Adrenal gland (tissue), 12 donors: ENCODE results near the gene FNIP2. TPM values are rescaled to one million over a fixed set of nuclear protein-coding genes. Genes with fewer than 3 reads are reported as not detected.

ENCODE experiments used
- DNase-seq, 7 donors: peaks; one replicate each; pipeline ENCODE4 v3.0.0-alpha.2; 2019 to 2020
- H3K27ac ChIP-seq, 5 donors: fragments of 200-600 bp; sonication (generic) in 4 of 5; 1 replicate in 3 of 5; 2 replicates in 2 of 5; pipeline versions ENCODE4 v1.5.1 to v1.8.0; 2016 to 2020; ENCODE audit warnings: mild to moderate bottlenecking in 1 of 5
- H3K27me3 ChIP-seq: fragments of 200-600 bp; 2 replicates; pipeline ENCODE4 v1.8.0; 2021
- H3K36me3 ChIP-seq, 2 donors: fragments of 200-600 bp; replicated peaks in 1 of 2; 1 replicate in 1 of 2; 2 replicates in 1 of 2; pipeline versions ENCODE4 v1.5.1 to v1.8.0; 2018 to 2022
- H3K4me1 ChIP-seq, 2 donors: fragments of 200-600 bp; replicated peaks in 1 of 2; 1 replicate in 1 of 2; 2 replicates in 1 of 2; pipeline versions ENCODE4 v1.5.1 to v1.8.0; 2018 to 2021
- H3K4me3 ChIP-seq, 4 donors: fragments of 200-600 bp; sonication (generic) in 3 of 4; one replicate each; pipeline ENCODE4 v1.5.1; 2016 to 2018
- H3K9me3 ChIP-seq, 3 donors: fragments of 200-600 bp; sonication (generic) in 1 of 3; replicated peaks in 1 of 3; 1 replicate in 2 of 3; 2 replicates in 1 of 3; pipeline versions ENCODE4 v1.5.1 to v1.8.0; 2016 to 2021
- POLR2A ChIP-seq, 2 donors: fragments of 450-650 bp; IDR thresholded peaks; one replicate each; pipeline ENCODE4 v1.6.1; 2017; ENCODE audit warnings: antibody characterized with exemption in 2 of 2, mild to moderate bottlenecking in 2 of 2, moderate library complexity in 1 of 2
- WGBS, 4 donors: extraction: QIAGEN DNeasy Blood & Tissue Kit in 2 of 4; methylation state at CpG; one replicate each; pipeline versions ENCODE4 v1.1.5 to v1.1.7; 2013 to 2017; 5-methylcytosine and 5-hydroxymethylcytosine counted together
- intact Hi-C, 2 donors: fragments of 100-400 bp; cut with DNase I; formaldehyde crosslinking; loops; one replicate each; pipeline versions ENCODE4 v1.14.1 to v1.15.0; 2022 to 2023
- polyA plus RNA-seq, 3 donors: library from polyadenylated mRNA; stranded (reverse); fragments of 200-250 nt in 2 of 3; fragments of 350-450 nt in 1 of 3; fragmentation: Illumina TruSeq in 1 of 3; extraction: RNeasy Lipid Tissue Mini Kit (QIAGEN cat#74804) in 1 of 3; gene quantifications; one replicate each; pipeline ENCODE4 v1.2.3, GENCODE V29; 2013 to 2014
- total RNA-seq, 9 donors: library from RNA; depleted of rRNA in 4 of 9; stranded (reverse); fragments of >200 nt in 4 of 9; fragments of 120-200 nt in 1 of 9; fragmentation: NEBNext Ultra II Directional in 1 of 9; extraction: Animal tissue kit (Norgen Biotek cat#: 25700) in 1 of 9; gene quantifications; one replicate each; pipeline versions ENCODE4 v1.1.0 to v1.2.4, GENCODE V29; 2013 to 2023
- TF ChIP-seq, protein P1 (sequence below), 6 experiments: fragments of 450-650 bp in 4 of 6; fragments of 200-600 bp in 2 of 6; sonication (generic) in 1 of 6; IDR thresholded peaks; 1 replicate in 5 of 6; 2 replicates in 1 of 6; pipeline versions ENCODE4 v1.5.1 to v1.8.0; 2016 to 2021; ENCODE audit warnings: antibody characterized with exemption in 6 of 6, mild to moderate bottlenecking in 2 of 6, moderate library complexity in 1 of 6
- donor health status: healthy with polysubstance abuse.
- donor health status: Bipolar disorder and iron deficiency.
- donor health status: DM: yes; HTN: yes; CAD: no.
- donor health status: DM: no; HTN: no; CAD: no.
- donor health status: DM: no; HTN: no; CAD: no.
- donor health status: DM: yes; HTN: yes; CAD: no.

FNIP2 gene
- total and polyA plus RNA-seq, 12 donors = 3.5 to 39.4 (median 27.1) TPM

GRCh38 chr4:158786121-158786601 is 17.3 kb downstream of the FNIP2 start:
- TF ChIP-seq, protein P1, sequence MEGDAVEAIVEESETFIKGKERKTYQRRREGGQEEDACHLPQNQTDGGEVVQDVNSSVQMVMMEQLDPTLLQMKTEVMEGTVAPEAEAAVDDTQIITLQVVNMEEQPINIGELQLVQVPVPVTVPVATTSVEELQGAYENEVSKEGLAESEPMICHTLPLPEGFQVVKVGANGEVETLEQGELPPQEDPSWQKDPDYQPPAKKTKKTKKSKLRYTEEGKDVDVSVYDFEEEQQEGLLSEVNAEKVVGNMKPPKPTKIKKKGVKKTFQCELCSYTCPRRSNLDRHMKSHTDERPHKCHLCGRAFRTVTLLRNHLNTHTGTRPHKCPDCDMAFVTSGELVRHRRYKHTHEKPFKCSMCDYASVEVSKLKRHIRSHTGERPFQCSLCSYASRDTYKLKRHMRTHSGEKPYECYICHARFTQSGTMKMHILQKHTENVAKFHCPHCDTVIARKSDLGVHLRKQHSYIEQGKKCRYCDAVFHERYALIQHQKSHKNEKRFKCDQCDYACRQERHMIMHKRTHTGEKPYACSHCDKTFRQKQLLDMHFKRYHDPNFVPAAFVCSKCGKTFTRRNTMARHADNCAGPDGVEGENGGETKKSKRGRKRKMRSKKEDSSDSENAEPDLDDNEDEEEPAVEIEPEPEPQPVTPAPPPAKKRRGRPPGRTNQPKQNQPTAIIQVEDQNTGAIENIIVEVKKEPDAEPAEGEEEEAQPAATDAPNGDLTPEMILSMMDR (IDR thresholded peaks at IDR 0.05) = no peak
- no peak for TF ChIP-seq POLR2A (IDR thresholded peaks at IDR 0.05)
- peak overlapping the region in 1 of 4 donors; percentile 27 for H3K4me3 ChIP-seq
- DNase-seq = no peak
- H3K4me1 ChIP-seq = peaks cover 35 to 51% of the 10 kb centered on the region in 2 donors
- intact Hi-C loops = no loop called here
- H3K9me3 ChIP-seq = no peaks in the 10 kb centered on the region
- H3K27me3 ChIP-seq = no peaks in the 10 kb centered on the region
- H3K36me3 ChIP-seq = no peaks in the 10 kb centered on the region
- peak overlapping the region in 4 of 5 donors; percentile 22 to 70 (median 52) for H3K27ac ChIP-seq
- 5 to 13% (median 8%) methylated on average over 4 of the region's 4 CpGs for WGBS, 4 donors

DNA sequence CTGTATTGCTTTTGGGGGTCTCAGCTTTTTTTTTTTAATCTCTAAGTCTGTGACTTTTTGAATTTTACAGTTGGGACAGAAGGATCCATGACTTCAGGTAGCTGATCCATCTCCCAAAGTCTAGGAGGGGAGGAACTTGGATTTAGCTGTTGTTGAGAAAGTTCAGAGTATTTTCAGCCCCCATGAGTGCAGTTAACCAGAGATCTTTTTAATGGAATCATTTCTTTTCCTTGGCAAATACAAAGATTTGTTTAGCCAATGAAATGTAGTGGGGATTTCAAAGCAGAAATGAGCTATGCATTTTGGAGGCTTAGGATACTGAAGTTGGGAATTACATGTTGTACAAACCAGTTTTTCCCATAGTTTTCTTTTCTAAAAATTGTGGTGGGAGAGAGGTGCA is 18.1 kb downstream of the FNIP2 start:
- H3K4me3 ChIP-seq = no peak overlapping the region
- peaks cover 35 to 49% of the 10 kb centered on the region in 2 donors for H3K4me1 ChIP-seq

GRCh38 chr4:158787709-158788475 is 19.1 kb downstream of the FNIP2 start:
- Histone ChIP-seq H3K4me3 (no peak overlapping the region), H3K4me1 (peaks cover 26 to 40% of the 10 kb centered on the region in 2 donors)
- DNase-seq = no peak

More for the DNA sequence above, 18.1 kb downstream of the FNIP2 start:
- H3K27me3 ChIP-seq = no peaks in the 10 kb centered on the region
- no peak for DNase-seq
- H3K9me3 ChIP-seq = no peaks in the 10 kb centered on the region
- H3K36me3 ChIP-seq = no peaks in the 10 kb centered on the region
- no peak for TF ChIP-seq POLR2A (IDR thresholded peaks at IDR 0.05)
- TF ChIP-seq, protein P1 (IDR thresholded peaks at IDR 0.05) = no peak
- intact Hi-C loops = no loop called here
- peak overlapping the region in 2 of 5 donors; percentile 22 to 51 for H3K27ac ChIP-seq

GRCh38 chr4:158788516-158788915 is 19.7 kb downstream of the FNIP2 start:
- H3K27me3 ChIP-seq = no peaks in the 10 kb centered on the region
- WGBS, 4 donors = 80 to 94% (median 87%) methylated on average over 1 of the region's 1 CpG
- no peaks in the 10 kb centered on the region for H3K36me3 ChIP-seq
- peak overlapping the region in 1 of 5 donors; percentile 11 for H3K27ac ChIP-seq
- TF ChIP-seq, protein P1 (IDR thresholded peaks at IDR 0.05) = no peak
- no peak for TF ChIP-seq POLR2A (IDR thresholded peaks at IDR 0.05)
- H3K4me1 ChIP-seq = peaks cover 20 to 34% of the 10 kb centered on the region in 2 donors
- intact Hi-C loops = no loop called here
- no peaks in the 10 kb centered on the region for H3K9me3 ChIP-seq
- DNase-seq = no peak
- H3K4me3 ChIP-seq = no peak overlapping the region

More at GRCh38 chr4:158787709-158788475, 19.1 kb downstream of the FNIP2 start:
- H3K9me3 ChIP-seq = no peaks in the 10 kb centered on the region
- H3K27ac ChIP-seq = peak overlapping the region in 2 of 5 donors; percentile 6 to 9
- TF ChIP-seq, protein P1 (IDR thresholded peaks at IDR 0.05) = no peak
- H3K27me3 ChIP-seq = no peaks in the 10 kb centered on the region
- intact Hi-C loops = no loop called here
- WGBS, 4 donors = 78 to 91% (median 90%) methylated on average over 15 of the region's 15 CpGs
- H3K36me3 ChIP-seq = no peaks in the 10 kb centered on the region
